Duodenal mucosa (tissue), 2 donors: Measurements from ENCODE around the gene CCDC9B.
A peak's percentile ranks its signal among the peaks of the same experiment; 100 is the strongest.

ENCODE experiments used
- H3K27ac ChIP-seq: one replicate; pipeline ENCODE4 v1.7.0; 2013; ENCODE audit warnings: low read depth, low read length
- H3K27me3 ChIP-seq, 2 donors: one replicate each; pipeline ENCODE4 v1.7.0; 2013; ENCODE audit warnings: low read length in 2 of 2, control low read depth in 1 of 2; ENCODE audit not compliant: insufficient read depth in 2 of 2, control insufficient read depth in 1 of 2
- H3K36me3 ChIP-seq, 2 donors: one replicate each; pipeline ENCODE4 v1.7.0; 2013; ENCODE audit warnings: low read length in 2 of 2, control low read depth in 1 of 2; ENCODE audit not compliant: insufficient read depth in 2 of 2, control insufficient read depth in 1 of 2
- H3K4me1 ChIP-seq, 2 donors: one replicate each; pipeline ENCODE4 v1.7.0; 2013; ENCODE audit warnings: low read length in 2 of 2, control low read depth in 1 of 2; ENCODE audit not compliant: insufficient read depth in 2 of 2, control insufficient read depth in 1 of 2
- H3K4me3 ChIP-seq, 2 donors: one replicate each; pipeline ENCODE4 v1.7.0; 2013; ENCODE audit warnings: low read length in 2 of 2, low read depth in 1 of 2
- H3K9ac ChIP-seq, 2 donors: one replicate each; pipeline ENCODE4 v1.7.0; 2013; ENCODE audit warnings: low read length in 2 of 2, low read depth in 1 of 2
- H3K9me3 ChIP-seq, 2 donors: one replicate each; pipeline ENCODE4 v1.7.0; 2013; ENCODE audit warnings: low read length in 2 of 2, control low read depth in 1 of 2; ENCODE audit not compliant: control insufficient read depth in 1 of 2

CCDC9B gene

DNA sequence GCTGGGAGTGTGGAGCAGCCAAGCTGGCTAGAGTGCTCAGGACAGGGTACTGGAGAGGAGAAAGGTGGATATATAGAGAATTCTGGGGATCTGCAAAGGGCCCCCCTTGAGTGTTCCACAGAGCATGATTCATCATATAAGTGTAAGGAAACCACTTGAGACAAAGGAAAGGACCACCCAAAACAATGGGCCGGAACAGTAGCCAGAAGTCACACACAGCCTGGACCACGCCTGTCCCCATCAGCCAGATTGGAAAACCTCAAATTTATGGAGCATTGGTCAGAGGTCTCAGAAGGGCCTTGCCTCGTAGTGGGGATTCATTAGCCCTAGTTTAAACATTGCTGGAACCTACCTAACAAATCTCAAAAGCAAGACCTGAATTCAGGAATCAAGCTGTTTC lies 36.9 kb upstream of the CCDC9B start:
- Histone ChIP-seq H3K9ac (no peak overlapping the region), H3K4me1 (no peaks in the 10 kb centered on the region), H3K27ac (no peak overlapping the region), H3K4me3 (no peak overlapping the region), H3K9me3 (no peaks in the 10 kb centered on the region), H3K27me3 (no peaks in the 10 kb centered on the region), H3K36me3 (no peaks in the 10 kb centered on the region)

- H3K27me3 ChIP-seq = no peaks in the 10 kb centered on the region
- no peaks in the 10 kb centered on the region for H3K36me3 ChIP-seq
- H3K4me1 ChIP-seq = peaks cover 0 to 4% of the 10 kb centered on the region in 2 donors
- no peak overlapping the region for H3K9ac ChIP-seq
- H3K9me3 ChIP-seq = no peaks in the 10 kb centered on the region
- no peak overlapping the region for H3K4me3 ChIP-seq
- H3K27ac ChIP-seq = no peak overlapping the region
Measured at GRCh38 chr15:40372981-40373380, 32.2 kb upstream of the CCDC9B start.

GRCh38 chr15:40369971-40370370 lies 29.2 kb upstream of the CCDC9B start:
- Histone ChIP-seq H3K27ac (no peak overlapping the region), H3K36me3 (no peaks in the 10 kb centered on the region), H3K4me3 (no peak overlapping the region), H3K9ac (no peak overlapping the region), H3K9me3 (no peaks in the 10 kb centered on the region), H3K27me3 (no peaks in the 10 kb centered on the region), H3K4me1 (peaks cover 10 to 17% of the 10 kb centered on the region in 2 donors)

- no peak overlapping the region for H3K9ac ChIP-seq
- no peaks in the 10 kb centered on the region for H3K9me3 ChIP-seq
- H3K4me1 ChIP-seq = peaks cover 10 to 17% of the 10 kb centered on the region in 2 donors
- H3K4me3 ChIP-seq = no peak overlapping the region
- no peaks in the 10 kb centered on the region for H3K27me3 ChIP-seq
- no peak overlapping the region for H3K27ac ChIP-seq
- no peaks in the 10 kb centered on the region for H3K36me3 ChIP-seq
Measured at GRCh38 chr15:40369474-40369869, 28.7 kb upstream of the CCDC9B start.

DNA sequence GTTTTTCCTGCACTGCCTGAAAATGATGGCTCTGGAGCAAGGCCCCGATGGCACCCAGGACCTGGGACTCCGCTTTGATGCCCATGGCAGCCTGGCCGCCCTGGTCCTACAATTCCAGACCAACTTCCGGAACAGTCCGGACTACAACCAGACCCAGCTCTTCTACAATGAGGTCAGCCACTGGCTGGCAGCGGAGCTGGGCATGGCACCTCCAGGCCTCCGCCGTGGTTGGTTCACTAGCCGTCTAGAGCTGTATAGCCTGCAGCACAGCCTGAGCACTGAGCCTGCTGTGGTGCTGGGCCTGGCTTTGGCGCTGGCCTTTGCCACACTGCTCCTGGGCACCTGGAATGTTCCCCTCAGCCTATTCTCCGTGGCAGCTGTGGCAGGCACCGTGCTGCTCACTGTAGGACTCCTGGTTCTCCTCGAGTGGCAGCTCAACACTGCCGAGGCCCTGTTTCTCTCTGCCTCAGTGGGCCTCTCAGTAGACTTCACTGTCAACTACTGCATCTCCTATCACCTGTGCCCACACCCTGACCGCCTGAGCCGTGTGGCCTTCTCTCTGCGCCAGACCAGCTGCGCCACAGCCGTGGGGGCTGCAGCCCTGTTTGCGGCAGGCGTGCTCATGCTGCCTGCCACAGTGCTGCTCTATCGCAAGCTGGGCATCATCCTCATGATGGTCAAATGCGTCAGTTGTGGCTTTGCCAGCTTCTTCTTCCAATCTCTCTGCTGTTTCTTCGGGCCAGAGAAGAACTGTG lies 28.2 kb upstream of the CCDC9B start:
- Histone ChIP-seq H3K9ac (no peak overlapping the region), H3K9me3 (no peaks in the 10 kb centered on the region), H3K4me3 (no peak overlapping the region), H3K27me3 (no peaks in the 10 kb centered on the region), H3K36me3 (no peaks in the 10 kb centered on the region), H3K27ac (no peak overlapping the region), H3K4me1 (peaks cover 10 to 17% of the 10 kb centered on the region in 2 donors)

- Histone ChIP-seq H3K9me3 (no peaks in the 10 kb centered on the region), H3K27me3 (no peaks in the 10 kb centered on the region), H3K27ac (no peak overlapping the region), H3K9ac (peak overlapping the region; percentile 15 to 59), H3K4me3 (peak overlapping the region; percentile 58), H3K36me3 (no peaks in the 10 kb centered on the region), H3K4me1 (peaks cover 10 to 17% of the 10 kb centered on the region in 2 donors)
Measured at GRCh38 chr15:40367686-40368611, 27.2 kb upstream of the CCDC9B start.

DNA sequence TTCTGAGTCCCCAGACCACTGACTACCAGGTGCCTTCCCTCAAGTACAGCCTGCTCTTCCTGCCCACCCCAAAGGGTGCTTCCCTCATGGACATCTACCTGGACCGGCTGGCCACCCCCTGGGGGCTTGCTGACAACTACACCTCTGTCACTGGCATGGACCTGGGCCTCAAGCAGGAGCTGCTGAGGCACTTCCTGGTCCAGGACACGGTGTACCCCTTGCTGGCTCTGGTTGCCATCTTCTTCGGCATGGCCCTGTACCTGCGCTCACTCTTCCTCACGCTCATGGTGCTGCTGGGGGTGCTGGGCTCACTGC lies 26.6 kb upstream of the CCDC9B start:
- no peaks in the 10 kb centered on the region for H3K9me3 ChIP-seq
- no peaks in the 10 kb centered on the region for H3K36me3 ChIP-seq
- no peak overlapping the region for H3K27ac ChIP-seq
- peak overlapping the region; percentile 58 for H3K4me3 ChIP-seq
- H3K9ac ChIP-seq = peak overlapping the region; percentile 15 to 59
- no peaks in the 10 kb centered on the region for H3K27me3 ChIP-seq
- peaks cover 10 to 17% of the 10 kb centered on the region in 2 donors for H3K4me1 ChIP-seq

DNA sequence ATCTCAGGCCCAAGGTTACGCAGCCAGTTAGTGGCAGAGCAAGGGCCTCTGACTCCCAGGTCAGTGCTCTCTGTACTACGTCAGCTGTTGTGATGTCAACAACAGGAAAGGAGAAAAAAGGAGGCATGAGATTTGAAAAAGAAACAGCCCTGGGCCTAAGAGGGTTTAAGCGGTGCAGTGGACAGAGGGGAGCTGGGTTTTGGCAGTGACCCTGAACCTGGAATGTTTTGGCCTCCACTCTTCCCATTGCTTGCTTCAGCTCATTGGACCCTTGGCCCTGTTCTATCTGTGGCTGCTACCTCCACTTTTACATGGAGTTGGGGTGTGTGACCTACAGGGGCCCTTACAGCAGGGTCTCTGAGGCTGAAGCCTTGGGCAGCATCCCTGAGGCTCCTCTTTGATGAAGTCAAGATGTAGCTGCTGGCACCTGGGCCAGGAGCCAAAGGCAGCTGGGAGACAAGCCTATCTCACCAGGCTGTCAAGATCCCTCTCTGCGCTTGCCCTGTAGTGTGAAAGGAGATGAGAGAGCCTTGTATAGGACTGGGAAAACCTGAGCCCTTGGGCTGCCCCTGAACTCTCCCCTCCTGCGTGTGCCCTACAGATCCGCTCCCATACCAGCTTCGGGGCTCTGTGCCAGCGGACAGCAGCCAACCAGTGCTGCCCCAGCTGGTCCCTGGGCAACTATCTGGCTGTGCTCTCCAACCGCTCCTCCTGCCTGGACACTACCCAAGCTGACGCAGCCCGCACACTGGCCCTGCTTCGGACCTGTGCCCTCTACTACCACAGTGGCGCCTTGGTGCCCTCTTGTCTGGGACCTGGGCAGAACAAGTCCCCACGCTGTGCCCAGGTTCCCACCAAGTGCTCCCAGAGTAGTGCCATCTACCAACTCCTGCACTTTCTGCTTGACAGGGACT lies 26.0 kb upstream of the CCDC9B start:
- H3K27ac ChIP-seq = no peak overlapping the region
- H3K9ac ChIP-seq = peak overlapping the region; percentile 15 to 59
- no peaks in the 10 kb centered on the region for H3K36me3 ChIP-seq
- no peaks in the 10 kb centered on the region for H3K9me3 ChIP-seq
- no peaks in the 10 kb centered on the region for H3K27me3 ChIP-seq
- peaks cover 10 to 17% of the 10 kb centered on the region in 2 donors for H3K4me1 ChIP-seq
- peak overlapping the region; percentile 58 for H3K4me3 ChIP-seq

DNA sequence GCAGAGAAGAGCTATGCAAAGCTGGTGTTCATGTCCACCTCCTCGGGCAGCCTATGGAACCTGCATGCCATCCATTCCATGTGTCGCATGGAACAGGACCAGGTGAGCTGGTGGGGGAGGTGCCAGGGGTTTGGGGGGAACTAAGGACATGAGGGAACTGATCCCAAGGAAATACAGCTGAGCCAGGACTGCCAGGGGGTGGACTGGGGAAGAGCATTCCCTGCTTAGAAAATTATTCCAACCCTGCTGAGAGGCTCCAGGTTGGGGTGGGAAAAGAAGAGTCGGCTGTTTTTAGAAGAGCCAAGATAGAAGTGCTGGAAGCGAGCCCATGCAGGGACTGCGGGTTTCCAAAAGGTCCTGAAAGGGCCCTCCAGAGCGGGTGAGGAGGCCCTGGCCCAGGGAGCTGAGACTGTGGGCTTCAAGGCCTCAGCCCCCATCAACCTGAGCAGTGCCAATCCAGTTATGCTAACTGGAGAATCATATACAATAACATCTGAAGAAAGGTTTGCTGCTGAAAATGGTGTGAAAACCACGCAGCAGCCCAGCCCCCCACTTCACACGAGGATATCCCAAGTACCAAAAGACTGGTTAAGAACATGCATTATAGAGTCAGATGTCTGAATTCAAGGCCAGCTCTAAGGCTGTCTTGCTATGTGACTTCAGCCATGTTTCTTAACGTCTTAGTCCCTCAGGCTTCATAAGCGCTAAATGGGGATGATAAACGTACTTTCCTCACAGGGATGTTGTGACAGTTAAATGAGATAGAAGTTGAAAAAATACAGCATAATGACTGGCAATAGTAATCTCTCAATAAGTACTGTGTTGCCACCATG lies 25.1 kb upstream of the CCDC9B start:
- H3K27ac ChIP-seq = no peak overlapping the region
- peaks cover 10 to 17% of the 10 kb centered on the region in 2 donors for H3K4me1 ChIP-seq
- no peaks in the 10 kb centered on the region for H3K9me3 ChIP-seq

More for the DNA sequence above, 25.1 kb upstream of the CCDC9B start:
- Histone ChIP-seq H3K4me3 (no peak overlapping the region), H3K36me3 (no peaks in the 10 kb centered on the region), H3K27me3 (no peaks in the 10 kb centered on the region), H3K9ac (no peak overlapping the region)
